ENCODE data around the gene FGF14.
"Not testable (repeated sequence)": the region's sequence is repeated elsewhere in the genome, so short reads cannot be mapped to it uniquely, and the experiment has no call there.

Gene FGF14

GRCh38 chr13:102073251-102073650, 328.6 kb downstream of the FGF14 start:
- DNase-seq (ENCODE audit: extremely low read depth, low read depth): no peak

GRCh38 chr13:102071711-102072110, 330.1 kb downstream of the FGF14 start:
- TF ChIP-seq CTCF (IDR thresholded peaks at IDR 0.05; ENCODE audit: low read depth, low read length): no peak
- DNase-seq (ENCODE audit: extremely low read depth, low read depth): no peak

More at GRCh38 chr13:102073251-102073650, 328.6 kb downstream of the FGF14 start:
- TF ChIP-seq CTCF (IDR thresholded peaks at IDR 0.05; ENCODE audit: low read depth, low read length): no peak

- not testable (repeated sequence) for DNase-seq (ENCODE audit: extremely low read depth, low read depth)
Measured at GRCh38 chr13:102068323-102068722, 333.5 kb downstream of the FGF14 start.

GRCh38 chr13:102055090-102055779, 346.6 kb downstream of the FGF14 start:
- no peak for TF ChIP-seq CTCF (IDR thresholded peaks at IDR 0.05; ENCODE audit: low read depth, low read length)
- DNase-seq (ENCODE audit: extremely low read depth, low read depth): no peak

GRCh38 chr13:102049853-102050252, 352.0 kb downstream of the FGF14 start:
- TF ChIP-seq CTCF (IDR thresholded peaks at IDR 0.05; ENCODE audit: low read depth, low read length): no peak
- no peak for DNase-seq (ENCODE audit: extremely low read depth, low read depth)

GRCh38 chr13:102045731-102046130, 356.1 kb downstream of the FGF14 start:
- TF ChIP-seq CTCF (IDR thresholded peaks at IDR 0.05; ENCODE audit: low read depth, low read length): no peak
- DNase-seq (ENCODE audit: extremely low read depth, low read depth): no peak

- no peak for TF ChIP-seq CTCF (IDR thresholded peaks at IDR 0.05; ENCODE audit: low read depth, low read length)
- DNase-seq (ENCODE audit: extremely low read depth, low read depth): no peak
Measured at GRCh38 chr13:102042746-102043145, 359.1 kb downstream of the FGF14 start.

GRCh38 chr13:102041544-102041943, 360.3 kb downstream of the FGF14 start:
- TF ChIP-seq CTCF (IDR thresholded peaks at IDR 0.05; ENCODE audit: low read depth, low read length): no peak
- no peak for DNase-seq (ENCODE audit: extremely low read depth, low read depth)
